Keratinocyte (primary cell): ENCODE measurements around the gene ADAT1. TPM values are rescaled to one million over a fixed set of nuclear protein-coding genes. Genes with fewer than 3 reads are reported as not detected.

Experiments
- DNase-seq: peaks from one replicate; pipeline ENCODE4 v3.0.0-alpha.2; 2011; ENCODE audit warnings: low read depth, missing footprints, low spot score
- FAIRE-seq: peaks from 2 replicates; lab custom pipeline; 2011; peaks lifted over from hg19 to GRCh38; lab: Jason Lieb, UNC
- H2AFZ ChIP-seq: 2 replicates; pipeline ENCODE4 v1.6.0; 2012; ENCODE audit warnings: low read length, control low read depth, inconsistent platforms; ENCODE audit not compliant: control insufficient read depth
- H3K27ac ChIP-seq: 2 replicates; pipeline ENCODE4 v1.5.1; 2011; ENCODE audit warnings: low read length; ENCODE audit not compliant: control insufficient read depth, insufficient read depth
- H3K27me3 ChIP-seq: 3 replicates; pipeline ENCODE4 v1.6.0; 2011; ENCODE audit warnings: low read length; ENCODE audit not compliant: control insufficient read depth, insufficient read depth; ENCODE audit errors: extremely low read depth
- H3K36me3 ChIP-seq, 2 experiments: 2 replicates in 1 of 2; 3 replicates in 1 of 2; pipeline ENCODE4 v1.5.1; 2011; ENCODE audit warnings: low read length in 2 of 2, mild to moderate bottlenecking in 1 of 2; ENCODE audit not compliant: control insufficient read depth in 2 of 2, insufficient read depth in 2 of 2; ENCODE audit errors: extremely low read depth in 1 of 2
- H3K4me1 ChIP-seq: 3 replicates; pipeline ENCODE4 v1.5.1; 2011; ENCODE audit warnings: low read length; ENCODE audit not compliant: control insufficient read depth, insufficient read depth; ENCODE audit errors: extremely low read depth
- H3K4me2 ChIP-seq: 3 replicates; pipeline ENCODE4 v1.6.0; 2011; ENCODE audit warnings: low read depth, low read length; ENCODE audit not compliant: control insufficient read depth, insufficient read depth; ENCODE audit errors: extremely low read depth
- H3K4me3 ChIP-seq, 3 experiments: fragments of 200-600 bp in 1 of 3; sonication (generic) in 1 of 3; 2 replicates in 2 of 3; 3 replicates in 1 of 3; pipeline ENCODE4 v1.5.1; 2011 to 2016; ENCODE audit warnings: low read length in 3 of 3, mild to moderate bottlenecking in 3 of 3, control low read depth in 2 of 3, inconsistent platforms in 1 of 3, low read depth in 1 of 3, mixed read lengths in 1 of 3, mixed run types in 1 of 3, moderate library complexity in 1 of 3; ENCODE audit not compliant: control insufficient read depth in 2 of 3, insufficient read depth in 2 of 3; ENCODE audit errors: extremely low read depth in 1 of 3
- H3K79me2 ChIP-seq: 2 replicates; pipeline ENCODE4 v1.6.0; 2012; ENCODE audit warnings: low read length; ENCODE audit not compliant: control insufficient read depth, insufficient read depth
- H3K9ac ChIP-seq: 3 replicates; pipeline ENCODE4 v1.6.0; 2011; ENCODE audit warnings: low read length; ENCODE audit not compliant: control insufficient read depth, insufficient read depth; ENCODE audit errors: extremely low read depth
- H3K9me1 ChIP-seq: 3 replicates; pipeline ENCODE4 v1.6.0; 2011; ENCODE audit warnings: low read length; ENCODE audit not compliant: control insufficient read depth, insufficient read depth; ENCODE audit errors: extremely low read depth
- H3K9me3 ChIP-seq: 2 replicates; pipeline ENCODE4 v1.5.1; 2012; ENCODE audit warnings: low read depth, low read length; ENCODE audit not compliant: control insufficient read depth
- H4K20me1 ChIP-seq: 3 replicates; pipeline ENCODE4 v1.6.0; 2011; ENCODE audit warnings: low read length; ENCODE audit not compliant: control insufficient read depth, insufficient read depth; ENCODE audit errors: extremely low read depth
- CTCF ChIP-seq, 3 experiments: IDR thresholded peaks in 1 of 3; conservative IDR thresholded peaks in 1 of 3; optimal IDR thresholded peaks in 1 of 3; 2 replicates in 2 of 3; 3 replicates in 1 of 3; pipeline versions ENCODE3 to v1.5.1; 2011; ENCODE audit warnings: low read length in 3 of 3, mild to moderate bottlenecking in 3 of 3, moderate library complexity in 2 of 3, control low read depth in 1 of 3, inconsistent platforms in 1 of 3; ENCODE audit not compliant: insufficient read depth in 2 of 3; ENCODE audit errors: extremely low read depth in 1 of 3
- EZH2 ChIP-seq: IDR thresholded peaks from one replicate; pipeline ENCODE4 v1.6.1; 2012; ENCODE audit warnings: inconsistent platforms, mild to moderate bottlenecking, low read length, moderate library complexity
- dilution Hi-C: fragments of 300-500 bp; cut with MboI; formaldehyde crosslinking; loops from one replicate; pipeline ENCODE4 v1.7.0; 2020; ENCODE audit warnings: low sequenced_read_pairs; ENCODE audit not compliant: extremely low pct_ligation_motif_present
- polyA minus RNA-seq, 3 experiments: library from RNA; depleted of rRNA, polyadenylated mRNA; stranded (reverse); fragments of >200 nt; gene quantifications; 1 replicate in 1 of 3; 2 replicates in 1 of 3; 3 replicates in 1 of 3; pipeline ENCODE4 v1.2.3, GENCODE V29; 2011
- polyA plus RNA-seq, 5 experiments: library from polyadenylated mRNA; depleted of rRNA in 3 of 5; stranded (reverse) in 3 of 5; stranded (forward) in 1 of 5; unstranded in 1 of 5; fragments of >200 nt; gene quantifications; 1 replicate in 1 of 5; 2 replicates in 3 of 5; 3 replicates in 1 of 5; pipeline versions ENCODE4 v1.2.1 to v1.2.3, GENCODE V29; 2011 to 2012; ENCODE audit warnings: missing spikeins in 2 of 5, low read depth in 1 of 5, low replicate concordance in 1 of 5

The ADAT1 gene
- polyA plus RNA-seq, result 33.3 to 43.4 TPM (median 34.4 TPM) in 3 replicates
- 11.4 TPM for polyA plus RNA-seq (2011; ENCODE audit: low read depth)
- polyA plus RNA-seq (2011; cell fraction: cytosol; rRNA removed), result 34.4 and 40.8 TPM in 2 replicates
- 69.3 and 70.0 TPM in 2 replicates for polyA plus RNA-seq (2011; cell fraction: nucleus; rRNA removed)
- 25.8 and 32.3 TPM in 2 replicates for polyA plus RNA-seq (2012; ENCODE audit: low replicate concordance)
- polyA minus RNA-seq, result 37.8 to 69.3 TPM (median 60.5 TPM) in 3 replicates
- 14.6 TPM for polyA minus RNA-seq (2011; cell fraction: cytosol; rRNA and poly(A)+ RNA removed)
- 17.4 and 38.6 TPM in 2 replicates for polyA minus RNA-seq (2011; cell fraction: nucleus; rRNA and poly(A)+ RNA removed)

GRCh38 chr16:75622761-75623605, at the start of gene ADAT1:
Gene ADAT1, minus strand, starts transcription at chr16:75623281. Its CDS starts 2,482 bp downstream, at chr16:75620799.
- Histone ChIP-seq H3K4me1 (peaks cover 7% of the 10 kb centered on the region), H3K79me2 (peaks cover 12% of the 10 kb centered on the region), H4K20me1 (no peaks in the 10 kb centered on the region), H3K4me3 (peak within 1 kb of the TSS; percentile 52 to 82 (median 73)), H3K9me1 (no peaks in the 10 kb centered on the region), H2AFZ (peak within 1 kb of the TSS; percentile 91), H3K27me3 (no peaks in the 10 kb centered on the region), H3K4me2 (peak within 1 kb of the TSS; percentile 83), H3K9ac (peak within 1 kb of the TSS; percentile 91), H3K36me3 (peaks cover 22 to 29% of the 10 kb centered on the region in 2 experiments), H3K9me3 (no peaks in the 10 kb centered on the region), H3K27ac (peak within 1 kb of the TSS; percentile 85)
- FAIRE-seq, result no peak
- DNase-seq, result peak; percentile 77
- no peak for TF ChIP-seq CTCF (optimal IDR thresholded peaks at IDR 0.05 in 1 of 3, IDR thresholded peaks at IDR 0.05 in 1 of 3, conservative IDR thresholded peaks at IDR 0.05 in 1 of 3; ENCODE audit: extremely low read depth in 1 of 3, insufficient read depth in 2 of 3, low read length in 3 of 3)
- no peak for TF ChIP-seq EZH2
- dilution Hi-C loops, result no loop called here

- no peak for TF ChIP-seq EZH2
- TF ChIP-seq CTCF (optimal IDR thresholded peaks at IDR 0.05 in 1 of 3, IDR thresholded peaks at IDR 0.05 in 1 of 3, conservative IDR thresholded peaks at IDR 0.05 in 1 of 3; ENCODE audit: extremely low read depth in 1 of 3, insufficient read depth in 2 of 3, low read length in 3 of 3), result no peak
- Histone ChIP-seq H4K20me1 (no peaks in the 10 kb centered on the region), H3K36me3 (no peaks in the 10 kb centered on the region), H3K79me2 (no peaks in the 10 kb centered on the region), H3K4me2 (no peak overlapping the region), H3K4me3 (no peak overlapping the region), H3K4me1 (no peaks in the 10 kb centered on the region), H3K9me1 (no peaks in the 10 kb centered on the region), H3K27ac (no peak overlapping the region), H3K9ac (no peak overlapping the region), H2AFZ (no peak overlapping the region), H3K27me3 (no peaks in the 10 kb centered on the region), H3K9me3 (no peaks in the 10 kb centered on the region)
- DNase-seq (no peak), FAIRE-seq (no peak)
- dilution Hi-C loops, result no loop called here
These were observed 44.4 kb upstream of the ADAT1 start for GRCh38 chr16:75667503-75667902.
